Kidney epithelial cell (primary cell): ENCODE data around the gene USF2. TPM values are rescaled to one million over a fixed set of nuclear protein-coding genes. Genes with fewer than 3 reads are reported as not detected.

ENCODE experiments used
- DNase-seq: peaks from one replicate; pipeline ENCODE4 v3.0.0-alpha.2; 2010; ENCODE audit warnings: low read depth
- H3K27me3 ChIP-seq: 2 replicates; pipeline ENCODE4 v1.6.0; 2011; ENCODE audit warnings: low read length; ENCODE audit not compliant: control insufficient read depth, insufficient read depth
- H3K36me3 ChIP-seq: 2 replicates; pipeline ENCODE4 v1.5.1; 2011; ENCODE audit warnings: low read length; ENCODE audit not compliant: control insufficient read depth, insufficient read depth
- H3K4me3 ChIP-seq: 2 replicates; pipeline ENCODE4 v1.5.1; 2011; ENCODE audit warnings: low read depth, mild to moderate bottlenecking, control low read depth, low read length
- total RNA-seq: library from RNA; depleted of rRNA; stranded (reverse); fragments of >200 nt; gene quantifications from 2 replicates; pipeline ENCODE4 v1.2.3, GENCODE V29; 2015
- TF ChIP-seq, protein P1 (sequence below): IDR thresholded peaks from 2 replicates; pipeline ENCODE4 v1.5.1; 2011; ENCODE audit warnings: mild to moderate bottlenecking, moderate library complexity, low read length, control low read depth, inconsistent platforms; ENCODE audit not compliant: insufficient read depth, poor library complexity, severe bottlenecking

The USF2 gene
- total RNA-seq, 1 donor from 2014 or later = 95.1 TPM

- Histone ChIP-seq H3K4me3 (peak overlapping the region; percentile 89), H3K36me3 (no peaks in the 10 kb centered on the region), H3K27me3 (no peaks in the 10 kb centered on the region)
- no peak for DNase-seq
- TF ChIP-seq, protein P1, sequence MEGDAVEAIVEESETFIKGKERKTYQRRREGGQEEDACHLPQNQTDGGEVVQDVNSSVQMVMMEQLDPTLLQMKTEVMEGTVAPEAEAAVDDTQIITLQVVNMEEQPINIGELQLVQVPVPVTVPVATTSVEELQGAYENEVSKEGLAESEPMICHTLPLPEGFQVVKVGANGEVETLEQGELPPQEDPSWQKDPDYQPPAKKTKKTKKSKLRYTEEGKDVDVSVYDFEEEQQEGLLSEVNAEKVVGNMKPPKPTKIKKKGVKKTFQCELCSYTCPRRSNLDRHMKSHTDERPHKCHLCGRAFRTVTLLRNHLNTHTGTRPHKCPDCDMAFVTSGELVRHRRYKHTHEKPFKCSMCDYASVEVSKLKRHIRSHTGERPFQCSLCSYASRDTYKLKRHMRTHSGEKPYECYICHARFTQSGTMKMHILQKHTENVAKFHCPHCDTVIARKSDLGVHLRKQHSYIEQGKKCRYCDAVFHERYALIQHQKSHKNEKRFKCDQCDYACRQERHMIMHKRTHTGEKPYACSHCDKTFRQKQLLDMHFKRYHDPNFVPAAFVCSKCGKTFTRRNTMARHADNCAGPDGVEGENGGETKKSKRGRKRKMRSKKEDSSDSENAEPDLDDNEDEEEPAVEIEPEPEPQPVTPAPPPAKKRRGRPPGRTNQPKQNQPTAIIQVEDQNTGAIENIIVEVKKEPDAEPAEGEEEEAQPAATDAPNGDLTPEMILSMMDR = no peak
Observed at GRCh38 chr19:35249146-35249847, 19.5 kb upstream of the USF2 start.

DNA sequence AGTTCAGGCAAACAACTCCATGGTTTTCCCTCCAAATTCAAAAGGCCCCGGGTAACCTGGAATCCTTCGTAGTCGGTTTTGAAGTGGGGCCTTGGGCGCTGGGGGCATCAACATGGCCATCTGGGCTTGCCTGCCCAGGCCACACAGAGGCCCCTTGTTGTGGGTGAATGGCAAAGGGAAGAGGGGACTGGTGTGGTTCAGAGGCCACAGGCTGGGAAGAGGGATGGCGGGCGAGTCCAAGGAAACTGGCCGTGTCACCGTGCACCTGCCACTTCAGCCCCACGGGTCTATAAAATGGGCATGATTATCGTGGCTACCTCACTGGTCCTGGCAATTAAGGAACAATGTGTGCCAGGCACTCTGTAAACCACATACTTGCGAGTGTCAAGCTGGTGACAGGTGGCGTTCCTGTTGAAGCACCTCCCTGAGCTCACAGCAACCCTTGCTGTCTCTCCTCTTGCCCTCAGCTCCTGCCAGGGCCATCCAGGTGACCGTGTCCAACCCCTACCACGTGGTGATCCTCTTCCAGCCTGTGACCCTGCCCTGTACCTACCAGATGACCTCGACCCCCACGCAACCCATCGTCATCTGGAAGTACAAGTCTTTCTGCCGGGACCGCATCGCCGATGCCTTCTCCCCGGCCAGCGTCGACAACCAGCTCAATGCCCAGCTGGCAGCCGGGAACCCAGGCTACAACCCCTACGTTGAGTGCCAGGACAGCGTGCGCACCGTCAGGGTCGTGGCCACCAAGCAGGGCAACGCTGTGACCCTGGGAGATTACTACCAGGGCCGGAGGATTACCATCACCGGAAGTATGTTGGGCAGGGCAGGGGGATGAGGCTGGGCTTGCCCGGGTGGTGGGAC, 18.7 kb upstream of the USF2 start:
- H3K36me3 ChIP-seq = no peaks in the 10 kb centered on the region
- TF ChIP-seq, protein P1 = no peak
- no peak for DNase-seq
- peak overlapping the region; percentile 89 for H3K4me3 ChIP-seq
- H3K27me3 ChIP-seq = no peaks in the 10 kb centered on the region

DNA sequence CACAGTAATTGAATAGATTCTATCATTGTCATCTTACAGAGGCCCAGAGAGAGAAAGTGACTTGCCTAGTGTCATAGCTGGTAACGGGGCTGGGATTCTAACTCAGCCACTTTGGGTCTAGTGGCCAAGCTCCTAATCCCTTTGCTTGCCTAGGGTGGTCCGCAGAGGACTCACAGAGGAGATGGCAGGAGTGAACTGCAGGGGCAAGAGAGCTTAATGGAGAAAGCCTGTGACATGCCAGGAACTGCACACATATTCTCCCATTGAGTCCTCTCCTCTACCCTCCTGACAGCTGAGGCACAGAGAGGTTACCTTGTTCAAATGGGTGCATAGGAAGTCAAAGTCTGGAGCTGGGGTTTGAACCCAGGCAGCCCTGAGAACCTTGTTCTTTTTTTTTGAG, 17.3 kb upstream of the USF2 start:
- Histone ChIP-seq H3K4me3 (no peak overlapping the region), H3K27me3 (no peaks in the 10 kb centered on the region), H3K36me3 (no peaks in the 10 kb centered on the region)
- DNase-seq = no peak
- TF ChIP-seq, protein P1 = no peak

GRCh38 chr19:35253316-35254286, 15.2 kb upstream of the USF2 start:
- no peak for DNase-seq
- TF ChIP-seq, protein P1 = no peak
- H3K36me3 ChIP-seq = no peaks in the 10 kb centered on the region

GRCh38 chr19:35254341-35255297, 14.1 kb upstream of the USF2 start:
- DNase-seq = no peak
- TF ChIP-seq, protein P1 = no peak
- no peak overlapping the region for H3K4me3 ChIP-seq
- no peaks in the 10 kb centered on the region for H3K27me3 ChIP-seq
- peaks cover 1% of the 10 kb centered on the region for H3K36me3 ChIP-seq

More at GRCh38 chr19:35253316-35254286, 15.2 kb upstream of the USF2 start:
- H3K4me3 ChIP-seq = no peak overlapping the region
- no peaks in the 10 kb centered on the region for H3K27me3 ChIP-seq
